Ascending aorta (tissue), 2 donors: ENCODE results near the gene CHST15. TPM values are rescaled to one million over a fixed set of nuclear protein-coding genes. Genes with fewer than 3 reads are reported as not detected.

Experiments used
- DNase-seq, 2 donors: peaks; one replicate each; pipeline ENCODE4 v3.0.0-alpha.2; 2019; ENCODE audit warnings: low spot score in 2 of 2
- H3K27ac ChIP-seq, 2 donors: fragments of 200-600 bp; sonication (generic); one replicate each; pipeline ENCODE4 v1.5.1; 2016 to 2017; ENCODE audit warnings: mild to moderate bottlenecking in 1 of 2
- H3K27me3 ChIP-seq: fragments of 200-600 bp; sonication (generic); one replicate; pipeline ENCODE4 v1.5.1; 2017
- H3K36me3 ChIP-seq, 2 donors: fragments of 200-600 bp; sonication (generic); one replicate each; pipeline ENCODE4 v1.5.1; 2016
- H3K4me1 ChIP-seq, 2 donors: fragments of 200-600 bp; sonication (generic); one replicate each; pipeline ENCODE4 v1.5.1; 2016 to 2017; ENCODE audit warnings: mild to moderate bottlenecking in 1 of 2
- H3K4me3 ChIP-seq, 2 donors: fragments of 200-600 bp; sonication (generic); one replicate each; pipeline ENCODE4 v1.5.1; 2016 to 2017; ENCODE audit warnings: mild to moderate bottlenecking in 1 of 2
- H3K9me3 ChIP-seq, 2 donors: fragments of 200-600 bp; sonication (generic); one replicate each; pipeline ENCODE4 v1.5.1; 2016
- CTCF ChIP-seq, 3 experiments: fragments of 200-600 bp in 2 of 3; fragments of 450-650 bp in 1 of 3; sonication (generic) in 2 of 3; IDR thresholded peaks; one replicate each; pipeline ENCODE4 v1.5.1; 2016 to 2019; ENCODE audit warnings: antibody characterized with exemption in 3 of 3, mild to moderate bottlenecking in 1 of 3, moderate library complexity in 1 of 3
- intact Hi-C: fragments of 100-400 bp; cut with DNase I; formaldehyde crosslinking; loops from one replicate; pipeline ENCODE4 v1.15.1; 2023
- total RNA-seq: library from RNA; depleted of rRNA; stranded (reverse); fragments of >200 nt; gene quantifications from one replicate; pipeline ENCODE4 v1.1.0, GENCODE V29; 2016

Gene CHST15
- total RNA-seq, 1 donor from 2014 or later: 20.4 TPM

- intact Hi-C loops: no loop called here
- TF ChIP-seq CTCF (IDR thresholded peaks at IDR 0.05): no peak
- H3K4me3 ChIP-seq: no peak overlapping the region
- no peak for DNase-seq
- H3K9me3 ChIP-seq: no peaks in the 10 kb centered on the region
- no peak overlapping the region for H3K27ac ChIP-seq
- H3K27me3 ChIP-seq: no peaks in the 10 kb centered on the region
- H3K36me3 ChIP-seq: peaks cover 6 to 16% of the 10 kb centered on the region in 2 donors
- H3K4me1 ChIP-seq: peaks cover 0 to 2% of the 10 kb centered on the region in 2 donors
Observed at GRCh38 chr10:124047427-124048152, 45.8 kb downstream of the CHST15 start.

- Histone ChIP-seq H3K27ac (no peak overlapping the region), H3K27me3 (no peaks in the 10 kb centered on the region), H3K36me3 (peaks cover 11 to 29% of the 10 kb centered on the region in 2 donors), H3K4me1 (peaks cover 0 to 2% of the 10 kb centered on the region in 2 donors), H3K9me3 (no peaks in the 10 kb centered on the region), H3K4me3 (no peak overlapping the region)
- no peak for TF ChIP-seq CTCF (IDR thresholded peaks at IDR 0.05)
- intact Hi-C loops: no loop called here
- DNase-seq: no peak
Observed at GRCh38 chr10:124045801-124046355, 47.5 kb downstream of the CHST15 start.

GRCh38 chr10:124045276-124045675, 48.1 kb downstream of the CHST15 start:
- intact Hi-C loops: no loop called here
- Histone ChIP-seq H3K4me3 (no peak overlapping the region), H3K36me3 (peaks cover 11 to 29% of the 10 kb centered on the region in 2 donors), H3K27me3 (no peaks in the 10 kb centered on the region), H3K9me3 (no peaks in the 10 kb centered on the region), H3K4me1 (peaks cover 0 to 2% of the 10 kb centered on the region in 2 donors), H3K27ac (no peak overlapping the region)
- DNase-seq: no peak
- TF ChIP-seq CTCF (IDR thresholded peaks at IDR 0.05): no peak

- Histone ChIP-seq H3K9me3 (no peaks in the 10 kb centered on the region), H3K27ac (no peak overlapping the region), H3K36me3 (peaks cover 11 to 29% of the 10 kb centered on the region in 2 donors), H3K4me1 (peaks cover 0 to 2% of the 10 kb centered on the region in 2 donors), H3K4me3 (no peak overlapping the region), H3K27me3 (no peaks in the 10 kb centered on the region)
- intact Hi-C loops: no loop called here
- no peak for DNase-seq
- TF ChIP-seq CTCF (IDR thresholded peaks at IDR 0.05): no peak
Observed at GRCh38 chr10:124044143-124044862, 49.1 kb downstream of the CHST15 start.

- intact Hi-C loops: no loop called here
- DNase-seq: no peak
- H3K9me3 ChIP-seq: no peaks in the 10 kb centered on the region
- H3K36me3 ChIP-seq: peaks cover 12 to 32% of the 10 kb centered on the region in 2 donors
- H3K4me1 ChIP-seq: no peaks in the 10 kb centered on the region
- H3K27ac ChIP-seq: no peak overlapping the region
- H3K4me3 ChIP-seq: no peak overlapping the region
- no peak for TF ChIP-seq CTCF (IDR thresholded peaks at IDR 0.05)
- no peaks in the 10 kb centered on the region for H3K27me3 ChIP-seq
Observed at GRCh38 chr10:124043310-124044142, 49.9 kb downstream of the CHST15 start.
